Memory B cell (primary cell): ENCODE measurements around the gene CDH9.

Source experiments
- ATAC-seq: fragments of 150-1000 bp; cut with Tn5 transposase; 2 replicates; pipeline ENCODE4 v1.10.0; 2021; ENCODE audit warnings: low read depth, mild to moderate bottlenecking, moderate library complexity
- DNase-seq, 2 donors: peaks; one replicate each; pipeline ENCODE4 v3.0.0; 2022; ENCODE audit warnings: low spot score in 2 of 2
- H3K27ac Mint-ChIP-seq: one replicate; pipeline ENCODE4 v1.8.0; 2022; ENCODE audit warnings: mild to moderate bottlenecking, moderate library complexity, mixed read lengths
- H3K27me3 Mint-ChIP-seq: one replicate; pipeline ENCODE4 v1.8.0; 2022; ENCODE audit warnings: mixed read lengths
- H3K36me3 Mint-ChIP-seq: one replicate; pipeline ENCODE4 v1.8.0; 2022; ENCODE audit warnings: mild to moderate bottlenecking, mixed read lengths
- H3K4me1 Mint-ChIP-seq: one replicate; pipeline ENCODE4 v1.8.0; 2022; ENCODE audit warnings: mixed read lengths
- H3K4me3 Mint-ChIP-seq: one replicate; pipeline ENCODE4 v1.8.0; 2022; ENCODE audit warnings: mild to moderate bottlenecking, moderate library complexity, mixed read lengths
- H3K9me3 Mint-ChIP-seq: one replicate; pipeline ENCODE4 v1.8.0; 2022; ENCODE audit warnings: mixed read lengths

The CDH9 gene, protein sequence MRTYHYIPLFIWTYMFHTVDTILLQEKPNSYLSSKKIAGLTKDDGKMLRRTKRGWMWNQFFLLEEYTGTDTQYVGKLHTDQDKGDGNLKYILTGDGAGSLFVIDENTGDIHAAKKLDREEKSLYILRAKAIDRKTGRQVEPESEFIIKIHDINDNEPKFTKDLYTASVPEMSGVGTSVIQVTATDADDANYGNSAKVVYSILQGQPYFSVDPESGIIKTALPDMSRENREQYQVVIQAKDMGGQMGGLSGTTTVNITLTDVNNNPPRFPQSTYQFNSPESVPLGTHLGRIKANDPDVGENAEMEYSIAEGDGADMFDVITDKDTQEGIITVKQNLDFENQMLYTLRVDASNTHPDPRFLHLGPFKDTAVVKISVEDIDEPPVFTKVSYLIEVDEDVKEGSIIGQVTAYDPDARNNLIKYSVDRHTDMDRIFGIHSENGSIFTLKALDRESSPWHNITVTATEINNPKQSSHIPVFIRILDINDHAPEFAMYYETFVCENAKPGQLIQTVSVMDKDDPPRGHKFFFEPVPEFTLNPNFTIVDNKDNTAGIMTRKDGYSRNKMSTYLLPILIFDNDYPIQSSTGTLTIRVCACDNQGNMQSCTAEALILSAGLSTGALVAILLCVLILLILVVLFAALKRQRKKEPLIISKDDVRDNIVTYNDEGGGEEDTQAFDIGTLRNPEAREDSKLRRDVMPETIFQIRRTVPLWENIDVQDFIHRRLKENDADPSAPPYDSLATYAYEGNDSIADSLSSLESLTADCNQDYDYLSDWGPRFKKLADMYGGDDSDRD

DNA sequence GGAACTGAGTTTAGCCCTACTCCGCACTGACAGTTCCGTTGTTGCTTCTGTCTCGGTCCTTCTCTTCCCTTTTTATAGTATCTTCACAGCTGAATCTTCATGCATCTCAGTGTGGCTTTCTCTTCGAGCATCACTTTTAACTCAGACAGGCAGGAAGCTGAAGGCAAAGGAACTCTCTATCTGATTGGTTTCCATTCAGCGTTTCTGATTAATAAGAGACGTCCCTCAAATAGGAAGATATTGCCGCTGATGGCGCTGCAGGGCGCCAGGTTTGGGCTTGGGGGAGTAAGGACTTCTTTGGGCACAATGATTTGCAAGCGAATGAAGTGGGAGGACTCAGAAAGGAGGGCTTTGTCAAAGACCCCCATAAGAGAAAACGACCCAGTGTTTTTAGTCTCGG lies at the start of gene CDH9:
Gene CDH9 (minus strand): TSS at position 111 of the 400 bp plus-strand sequence. CDS start 50,253 bp downstream, outside the sequence.
- DNase-seq (no peak), ATAC-seq (no peak)
- Mint-ChIP-seq H3K36me3 (no peaks in the 10 kb centered on the region), H3K9me3 (peaks cover 1% of the 10 kb centered on the region), H3K27ac (no peak within 1 kb of the TSS), H3K4me3 (no peak within 1 kb of the TSS), H3K4me1 (no peaks in the 10 kb centered on the region), H3K27me3 (no peaks in the 10 kb centered on the region)

DNA sequence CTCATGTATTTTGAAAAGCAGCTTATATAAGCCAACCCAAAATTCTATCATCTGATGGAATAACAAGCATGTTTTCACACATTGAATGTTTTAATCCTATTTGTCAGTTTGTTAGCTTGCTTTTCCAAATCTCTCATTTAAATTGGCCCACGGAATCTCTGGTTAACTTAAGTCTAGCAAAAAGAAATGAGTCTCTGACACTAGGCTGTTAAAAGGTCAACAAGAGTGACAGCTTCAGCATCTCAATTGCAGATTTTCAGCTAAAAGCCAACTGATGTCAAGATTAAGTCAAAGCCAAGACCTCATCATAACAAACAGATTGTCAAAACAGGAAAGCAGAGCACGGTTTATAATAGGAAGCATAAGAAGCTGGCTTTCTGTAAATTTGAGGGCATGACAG lies 49.4 kb upstream of the CDH9 start:
- no peaks in the 10 kb centered on the region for H3K36me3 Mint-ChIP-seq
- H3K9me3 Mint-ChIP-seq: peaks cover 3% of the 10 kb centered on the region
- no peak overlapping the region for H3K27ac Mint-ChIP-seq
- no peaks in the 10 kb centered on the region for H3K27me3 Mint-ChIP-seq
- no peak for ATAC-seq
- no peak overlapping the region for H3K4me3 Mint-ChIP-seq
- no peak for DNase-seq
- no peaks in the 10 kb centered on the region for H3K4me1 Mint-ChIP-seq

DNA sequence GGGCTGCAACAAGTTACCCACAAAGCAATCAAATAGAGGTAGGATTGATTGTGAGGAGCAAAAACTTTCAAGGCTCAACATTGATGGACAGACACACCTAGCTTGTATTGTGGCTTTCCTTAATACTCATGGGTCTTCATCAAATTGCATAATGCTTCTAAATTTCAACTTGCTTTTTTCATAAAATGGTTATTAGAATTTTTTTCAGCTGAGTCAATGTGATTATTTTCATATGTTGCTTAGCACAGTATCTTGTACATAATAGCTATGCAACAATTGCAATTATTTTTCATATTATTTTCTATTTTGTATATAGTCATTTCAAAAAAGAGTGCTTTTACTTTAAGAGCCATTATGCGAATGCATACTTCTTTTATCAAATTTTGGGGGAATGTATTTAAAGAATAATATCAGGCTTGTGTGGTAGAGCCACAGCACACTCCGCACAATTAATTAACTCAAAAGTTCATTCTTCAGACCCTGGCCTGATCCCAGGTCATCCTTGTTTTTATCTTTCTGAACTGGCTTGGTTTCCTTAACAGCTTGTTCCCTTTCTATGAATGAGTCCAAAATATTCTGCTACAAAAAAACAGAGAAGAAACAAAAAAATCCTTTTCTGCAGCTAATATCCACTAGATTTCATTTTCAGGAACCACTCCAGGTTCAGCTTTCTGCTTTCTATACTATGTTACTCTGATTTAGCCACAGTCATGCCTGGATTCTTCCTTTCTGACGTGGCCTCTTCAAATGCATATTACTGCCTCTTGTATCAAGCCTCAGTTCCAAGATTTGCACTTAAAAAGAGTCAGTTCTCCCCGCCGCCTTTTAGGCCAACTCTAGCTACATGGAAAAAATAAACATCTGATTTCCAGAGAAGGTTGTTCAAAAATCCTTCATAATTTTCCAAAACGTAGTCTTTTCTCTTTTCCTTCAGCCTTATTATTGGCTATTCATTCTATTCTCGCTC lies 45.3 kb upstream of the CDH9 start:
- no peaks in the 10 kb centered on the region for H3K4me1 Mint-ChIP-seq
- peaks cover 3% of the 10 kb centered on the region for H3K9me3 Mint-ChIP-seq
- ATAC-seq: no peak
- H3K27ac Mint-ChIP-seq: no peak overlapping the region
- H3K4me3 Mint-ChIP-seq: no peak overlapping the region
- no peak for DNase-seq
- no peaks in the 10 kb centered on the region for H3K36me3 Mint-ChIP-seq
- no peaks in the 10 kb centered on the region for H3K27me3 Mint-ChIP-seq

DNA sequence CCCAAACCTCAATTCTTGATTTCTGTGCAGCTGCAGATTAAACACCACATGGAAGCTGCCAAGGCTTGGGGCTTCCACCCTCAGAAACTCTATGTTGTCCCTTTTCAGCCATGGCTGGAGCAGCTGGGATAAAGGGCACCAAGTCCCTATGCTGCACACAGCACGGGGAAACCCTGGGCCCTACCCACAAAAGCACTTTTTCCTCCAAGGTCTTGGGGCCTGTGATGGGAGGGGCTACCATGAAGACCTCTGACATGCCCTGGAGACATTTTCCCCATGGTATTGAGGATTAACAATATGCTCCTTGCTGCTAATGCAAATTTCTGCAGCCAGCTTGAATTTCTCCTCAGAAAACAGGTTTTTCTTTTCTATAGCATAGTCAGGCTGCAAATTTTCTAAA lies 41.8 kb upstream of the CDH9 start:
- DNase-seq (no peak), ATAC-seq (no peak)
- peaks cover 3% of the 10 kb centered on the region for H3K9me3 Mint-ChIP-seq
- no peaks in the 10 kb centered on the region for H3K27me3 Mint-ChIP-seq
- H3K4me1 Mint-ChIP-seq: no peaks in the 10 kb centered on the region
- H3K4me3 Mint-ChIP-seq: no peak overlapping the region
- no peaks in the 10 kb centered on the region for H3K36me3 Mint-ChIP-seq
- no peak overlapping the region for H3K27ac Mint-ChIP-seq

DNA sequence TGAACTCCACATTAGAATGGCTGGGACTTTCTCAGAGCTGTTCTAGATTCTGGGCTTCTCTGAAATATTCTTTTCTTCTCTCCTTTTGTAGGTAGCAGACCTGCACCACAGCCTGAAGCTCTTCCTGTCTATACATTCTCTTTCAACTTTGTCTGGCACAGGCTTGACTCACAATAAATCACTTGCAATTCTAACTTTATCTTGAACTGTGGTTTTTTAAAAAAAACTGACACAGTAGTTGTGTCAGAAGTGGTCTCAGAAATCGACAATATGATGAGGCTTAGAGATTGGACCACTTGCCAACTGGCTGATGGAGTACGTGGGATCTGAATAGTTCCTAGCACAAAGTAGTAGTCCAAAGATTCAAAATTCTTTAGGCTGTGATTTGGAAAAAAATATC lies 24.1 kb upstream of the CDH9 start:
- Mint-ChIP-seq H3K36me3 (no peaks in the 10 kb centered on the region), H3K4me3 (no peak overlapping the region), H3K27ac (no peak overlapping the region), H3K9me3 (peaks cover 5% of the 10 kb centered on the region), H3K27me3 (no peaks in the 10 kb centered on the region), H3K4me1 (no peaks in the 10 kb centered on the region)
- DNase-seq: no peak
- ATAC-seq: no peak

DNA sequence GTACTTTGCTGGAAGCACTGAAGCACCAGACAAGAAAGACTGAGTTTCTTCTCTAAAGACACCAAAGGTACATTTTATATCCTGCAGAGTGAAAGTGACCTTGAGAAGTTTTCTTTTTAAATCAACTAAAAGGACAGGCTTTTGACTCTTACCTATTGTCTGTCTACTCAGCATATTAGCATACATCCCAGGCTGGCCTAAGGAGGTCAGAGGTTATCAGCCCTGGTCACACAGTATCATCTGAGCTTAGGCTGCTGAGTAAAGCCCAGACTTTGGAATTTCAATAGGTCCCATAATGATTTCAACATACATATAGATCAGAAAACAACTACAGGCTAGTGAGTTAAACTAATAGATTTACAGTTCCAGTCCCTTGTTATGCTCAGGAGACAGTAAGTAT lies 10.1 kb upstream of the CDH9 start:
- no peak for DNase-seq
- no peak for ATAC-seq
- Mint-ChIP-seq H3K27ac (no peak overlapping the region), H3K4me1 (no peaks in the 10 kb centered on the region), H3K27me3 (no peaks in the 10 kb centered on the region), H3K9me3 (peaks cover 4% of the 10 kb centered on the region), H3K4me3 (no peak overlapping the region), H3K36me3 (no peaks in the 10 kb centered on the region)

DNA sequence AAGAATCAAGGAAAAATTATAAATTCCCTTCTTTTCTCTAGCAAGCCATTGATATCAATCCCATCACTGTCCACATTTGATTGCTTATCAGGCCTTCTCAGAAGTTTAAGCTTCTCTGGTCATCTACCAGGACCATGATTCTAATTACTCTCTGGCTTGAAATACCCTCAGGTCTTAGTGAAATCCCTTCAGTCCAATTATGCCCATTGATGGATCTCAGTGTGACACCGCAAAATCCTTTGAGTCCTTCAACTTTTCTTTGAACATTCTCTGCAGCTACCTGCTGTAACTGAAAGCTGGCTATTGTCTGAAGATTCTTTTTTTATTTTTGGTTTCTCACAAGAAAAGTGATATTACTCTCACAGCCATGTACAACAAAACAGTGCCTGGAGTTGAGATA lies 3.0 kb upstream of the CDH9 start:
- Mint-ChIP-seq H3K4me1 (no peaks in the 10 kb centered on the region), H3K9me3 (peaks cover 1% of the 10 kb centered on the region), H3K4me3 (no peak overlapping the region), H3K36me3 (no peaks in the 10 kb centered on the region), H3K27ac (no peak overlapping the region), H3K27me3 (no peaks in the 10 kb centered on the region)
- DNase-seq: no peak
- ATAC-seq: no peak

DNA sequence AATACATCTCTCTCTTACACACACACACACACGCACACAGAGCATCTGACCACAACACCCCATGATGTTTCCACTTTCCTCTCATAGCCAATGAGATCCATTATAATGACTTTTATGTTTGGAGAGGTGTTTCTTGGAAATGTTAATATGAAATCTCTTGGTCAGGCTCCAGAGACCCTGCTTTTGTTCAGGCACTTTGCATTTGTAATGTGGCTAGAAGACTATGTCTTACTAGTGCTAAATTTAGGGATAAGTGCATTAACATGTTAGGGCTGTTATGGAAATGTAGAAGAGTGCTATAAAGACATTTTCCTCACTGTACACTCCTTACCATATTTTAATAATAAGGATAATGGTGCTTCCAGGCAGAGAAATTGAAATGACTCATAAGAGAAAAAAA lies 3.8 kb downstream of the CDH9 start:
- H3K4me1 Mint-ChIP-seq: no peaks in the 10 kb centered on the region

DNA sequence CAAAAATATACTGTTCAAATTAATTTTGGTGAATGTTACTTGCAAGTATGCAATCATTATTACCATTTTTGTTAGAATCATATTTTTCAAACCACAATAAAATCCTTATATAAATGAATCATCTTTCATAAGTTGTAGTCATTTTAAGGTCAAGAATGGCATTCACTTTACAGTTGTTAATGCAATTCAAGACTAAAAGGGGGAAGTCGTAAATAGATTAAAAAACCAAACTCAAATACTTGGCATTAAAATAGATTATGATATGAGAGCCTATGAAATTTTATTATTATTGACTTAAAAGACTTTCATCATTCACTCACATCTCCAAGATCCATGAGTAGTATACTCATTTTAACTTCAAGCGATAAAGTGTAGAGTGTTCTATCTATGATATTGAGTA lies 11.6 kb downstream of the CDH9 start:
- H3K4me3 Mint-ChIP-seq: no peak overlapping the region

More for the DNA sequence above, 3.8 kb downstream of the CDH9 start:
- Mint-ChIP-seq H3K27ac (no peak overlapping the region), H3K27me3 (no peaks in the 10 kb centered on the region), H3K9me3 (peaks cover 1% of the 10 kb centered on the region), H3K36me3 (no peaks in the 10 kb centered on the region), H3K4me3 (no peak overlapping the region)
- no peak for DNase-seq
- ATAC-seq: no peak

DNA sequence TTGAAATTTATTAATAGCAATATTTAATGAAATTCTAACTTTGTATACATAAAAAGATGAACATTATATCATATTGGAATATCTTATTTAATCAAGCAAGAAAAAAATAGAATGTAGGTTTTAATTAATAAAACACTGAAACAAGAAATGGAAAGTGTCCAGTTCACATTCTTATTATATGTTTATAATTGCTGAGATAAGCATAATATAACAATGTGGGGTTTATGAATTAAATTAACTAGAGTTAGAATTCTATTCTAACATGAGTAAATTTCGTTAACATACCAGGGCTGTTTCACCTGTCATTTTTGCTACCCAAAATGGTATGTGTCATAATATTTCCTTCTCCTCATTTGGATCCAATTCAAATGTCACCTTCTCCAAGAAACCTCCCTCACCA lies 12.3 kb downstream of the CDH9 start:
- H3K4me3 Mint-ChIP-seq: no peak overlapping the region
- DNase-seq (no peak), ATAC-seq (no peak)
- H3K27me3 Mint-ChIP-seq: no peaks in the 10 kb centered on the region
- H3K9me3 Mint-ChIP-seq: peaks cover 5% of the 10 kb centered on the region
- no peaks in the 10 kb centered on the region for H3K36me3 Mint-ChIP-seq
- no peaks in the 10 kb centered on the region for H3K4me1 Mint-ChIP-seq
- no peak overlapping the region for H3K27ac Mint-ChIP-seq

More for the DNA sequence above, 11.6 kb downstream of the CDH9 start:
- no peaks in the 10 kb centered on the region for H3K4me1 Mint-ChIP-seq
- no peaks in the 10 kb centered on the region for H3K36me3 Mint-ChIP-seq
- no peak for DNase-seq
- ATAC-seq: no peak
- peaks cover 5% of the 10 kb centered on the region for H3K9me3 Mint-ChIP-seq
- H3K27ac Mint-ChIP-seq: no peak overlapping the region
- no peaks in the 10 kb centered on the region for H3K27me3 Mint-ChIP-seq

DNA sequence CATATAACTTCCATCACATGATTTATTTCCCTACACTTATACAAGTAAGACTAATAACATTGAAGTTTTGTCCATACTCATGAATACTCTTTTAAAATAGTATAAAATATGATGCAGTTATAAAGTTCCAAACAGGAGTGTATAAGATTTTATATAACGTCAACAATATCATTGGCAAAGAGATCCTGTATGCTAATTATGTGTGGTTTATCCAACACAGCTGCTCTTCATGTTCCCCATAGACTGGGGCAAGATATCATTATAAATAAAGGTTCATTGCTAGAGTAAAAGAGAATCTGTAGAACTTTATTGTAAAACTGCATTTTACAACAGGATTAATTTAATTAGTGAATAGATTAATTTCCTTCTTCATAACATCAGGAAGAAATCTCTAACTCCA lies 16.9 kb downstream of the CDH9 start:
- Mint-ChIP-seq H3K9me3 (peaks cover 5% of the 10 kb centered on the region), H3K36me3 (no peaks in the 10 kb centered on the region), H3K27me3 (no peaks in the 10 kb centered on the region), H3K4me3 (no peak overlapping the region), H3K27ac (no peak overlapping the region), H3K4me1 (no peaks in the 10 kb centered on the region)
- DNase-seq (no peak), ATAC-seq (no peak)

DNA sequence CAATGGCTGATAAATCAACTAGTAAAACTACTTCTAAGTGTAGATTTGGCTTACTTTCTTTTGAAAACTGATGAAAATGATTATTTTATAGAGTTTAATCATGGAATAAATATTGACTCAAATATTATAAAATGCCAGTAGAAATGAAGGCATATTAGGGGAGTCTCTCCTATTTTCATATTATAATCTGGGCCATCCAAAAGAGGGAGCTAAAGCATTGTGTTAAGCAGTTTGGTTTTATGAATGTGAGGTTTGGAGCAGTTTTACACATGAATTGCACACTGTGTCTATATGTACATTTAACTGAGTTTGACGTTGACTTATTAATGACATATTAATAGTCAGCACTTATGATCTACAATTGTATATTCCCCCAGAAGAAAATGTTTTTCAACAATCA lies 17.4 kb downstream of the CDH9 start:
- H3K27ac Mint-ChIP-seq: no peak overlapping the region
- H3K9me3 Mint-ChIP-seq: peaks cover 5% of the 10 kb centered on the region
- no peak overlapping the region for H3K4me3 Mint-ChIP-seq
- H3K4me1 Mint-ChIP-seq: no peaks in the 10 kb centered on the region
- H3K27me3 Mint-ChIP-seq: no peaks in the 10 kb centered on the region
- H3K36me3 Mint-ChIP-seq: no peaks in the 10 kb centered on the region
- DNase-seq (no peak), ATAC-seq (no peak)

DNA sequence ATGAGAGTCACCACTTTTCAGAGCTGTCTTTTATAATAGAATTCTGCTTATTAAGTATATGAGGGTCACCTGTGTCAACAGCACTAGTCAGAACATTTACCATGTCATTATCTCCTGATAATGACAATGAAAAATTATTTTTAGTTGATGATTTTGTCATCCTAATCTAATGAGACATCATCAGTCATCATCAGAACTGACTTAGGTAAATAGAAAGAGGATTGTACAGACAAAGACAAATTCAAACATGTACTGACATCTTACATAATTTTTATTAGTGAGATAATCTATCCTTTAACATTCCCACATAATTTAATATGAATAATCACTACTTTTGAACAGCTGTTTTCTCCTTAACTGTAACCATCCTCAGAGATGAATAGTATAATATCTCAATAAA lies 22.6 kb downstream of the CDH9 start:
- ATAC-seq: no peak
- Mint-ChIP-seq H3K4me1 (no peaks in the 10 kb centered on the region), H3K27ac (no peak overlapping the region), H3K36me3 (no peaks in the 10 kb centered on the region), H3K9me3 (peaks cover 3% of the 10 kb centered on the region), H3K4me3 (no peak overlapping the region), H3K27me3 (no peaks in the 10 kb centered on the region)
- DNase-seq: no peak

DNA sequence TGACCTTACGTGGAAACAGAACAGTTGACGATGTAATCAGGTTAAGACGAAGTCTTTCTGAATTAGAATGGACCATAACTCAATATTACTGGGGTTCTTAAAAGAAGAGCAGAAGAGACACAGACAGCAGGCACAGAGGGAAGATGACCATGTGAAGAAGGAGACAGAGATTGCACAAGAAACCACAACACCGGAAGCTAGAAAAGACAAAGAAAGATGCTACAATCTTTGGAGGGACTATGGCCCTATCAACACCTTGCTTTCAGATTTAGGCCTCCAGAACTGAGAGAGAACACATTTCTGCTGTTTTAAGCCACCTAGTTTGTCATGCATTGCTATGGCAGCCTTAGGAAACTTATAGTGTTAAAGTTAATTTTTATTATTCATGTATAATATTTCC lies 27.1 kb downstream of the CDH9 start:
- H3K27ac Mint-ChIP-seq: no peak overlapping the region
- H3K4me3 Mint-ChIP-seq: no peak overlapping the region
- no peaks in the 10 kb centered on the region for H3K4me1 Mint-ChIP-seq
- ATAC-seq: no peak
- H3K9me3 Mint-ChIP-seq: peaks cover 3% of the 10 kb centered on the region
- H3K27me3 Mint-ChIP-seq: no peaks in the 10 kb centered on the region
- no peaks in the 10 kb centered on the region for H3K36me3 Mint-ChIP-seq
- no peak for DNase-seq
